CD4-positive, alpha-beta T cell (primary cell): ENCODE data around the gene ANO2. TPM values are rescaled to one million over a fixed set of nuclear protein-coding genes. Genes with fewer than 3 reads are reported as not detected.

ENCODE experiments used
- ATAC-seq: fragments of 200-7000 bp; cut with Tn5 transposase; one replicate; pipeline ENCODE4 v1.10.0; 2022; ENCODE audit warnings: mild to moderate bottlenecking; ENCODE audit not compliant: poor library complexity
- CTCF ChIA-PET: fragments of 350-600 bp; sonication (Branson Sonifier 250); formaldehyde crosslinking; loops from one replicate; lab custom pipeline; 2021; ENCODE audit warnings: antibody characterized with exemption, inconsistent platforms; lab: Charles Lee
- POLR2A ChIA-PET: fragments of 350-600 bp; sonication (Branson Sonifier 250); formaldehyde crosslinking; loops from one replicate; lab custom pipeline; 2021; ENCODE audit warnings: antibody characterized with exemption, inconsistent platforms; lab: Charles Lee
- DNase-seq, 14 experiments: peaks; one replicate each; pipeline ENCODE4 v3.0.0-alpha.2; 2013 to 2020; ENCODE audit warnings: mixed read lengths in 2 of 14
- H3K27ac ChIP-seq, 2 donors: one replicate each; pipeline versions ENCODE4 v1.5.1 to v1.7.0; 2013; ENCODE audit warnings: low read length in 2 of 2, low read depth in 1 of 2, mild to moderate bottlenecking in 1 of 2
- H3K27me3 ChIP-seq, 2 experiments: 1 replicate in 1 of 2; 2 replicates in 1 of 2; pipeline versions ENCODE4 v1.6.1 to v1.7.0; 2013; ENCODE audit warnings: low read length in 2 of 2, control low read depth in 1 of 2, mild to moderate bottlenecking in 1 of 2, moderate library complexity in 1 of 2; ENCODE audit not compliant: insufficient read depth in 2 of 2, control insufficient read depth in 1 of 2
- H3K36me3 ChIP-seq: one replicate; pipeline ENCODE4 v1.6.1; 2013; ENCODE audit warnings: low read length, control low read depth; ENCODE audit not compliant: insufficient read depth
- H3K4me1 ChIP-seq: one replicate; pipeline ENCODE4 v1.6.1; 2013; ENCODE audit warnings: low read length, control low read depth; ENCODE audit not compliant: insufficient read depth
- H3K4me3 ChIP-seq: one replicate; pipeline ENCODE4 v1.5.1; 2013; ENCODE audit warnings: mild to moderate bottlenecking, low read length, moderate library complexity
- H3K9me3 ChIP-seq, 2 experiments: 1 replicate in 1 of 2; 2 replicates in 1 of 2; pipeline versions ENCODE4 v1.6.1 to v1.7.0; 2013; ENCODE audit warnings: low read length in 2 of 2, mild to moderate bottlenecking in 2 of 2, control low read depth in 1 of 2, moderate library complexity in 1 of 2; ENCODE audit not compliant: control insufficient read depth in 1 of 2, insufficient read depth in 1 of 2
- H3K27ac Mint-ChIP-seq: one replicate; pipeline ENCODE4 v1.8.0; 2020; ENCODE audit warnings: mixed read lengths
- H3K27me3 Mint-ChIP-seq: one replicate; pipeline ENCODE4 v1.8.0; 2021; ENCODE audit warnings: mixed read lengths
- H3K36me3 Mint-ChIP-seq: one replicate; pipeline ENCODE4 v1.8.0; 2021; ENCODE audit warnings: low read depth, mixed read lengths
- H3K4me1 Mint-ChIP-seq: one replicate; pipeline ENCODE4 v1.8.0; 2021; ENCODE audit warnings: low read depth, mixed read lengths
- H3K4me3 Mint-ChIP-seq: one replicate; pipeline ENCODE4 v1.8.0; 2020; ENCODE audit warnings: mild to moderate bottlenecking, mixed read lengths
- H3K9me3 Mint-ChIP-seq: one replicate; pipeline ENCODE4 v1.8.0; 2020; ENCODE audit warnings: mixed read lengths
- intact Hi-C, 2 experiments: fragments of 100-400 bp; cut with DNase I in 1 of 2; cut with micrococcal nuclease in 1 of 2; formaldehyde crosslinking; loops; one replicate each; pipeline versions ENCODE4 v1.15.1 to v1.9.0; 2023 to 2025; cut with DNase I, micrococcal nuclease
- total RNA-seq, 174 experiments: library from RNA in 2 of 174; stranded (reverse) in 2 of 174; gene quantifications; one replicate each; pipeline ENCODE4 v1.2.3 and lab custom pipeline; 2021 to 2026
- TF ChIP-seq, protein P1 (sequence below): fragments of 200-600 bp; IDR thresholded peaks from one replicate; pipeline ENCODE4 v1.8.0; 2022; ENCODE audit warnings: antibody characterized with exemption, mild to moderate bottlenecking

Gene ANO2
- total RNA-seq, 2 experiments from 2014 or later = not detected

DNA sequence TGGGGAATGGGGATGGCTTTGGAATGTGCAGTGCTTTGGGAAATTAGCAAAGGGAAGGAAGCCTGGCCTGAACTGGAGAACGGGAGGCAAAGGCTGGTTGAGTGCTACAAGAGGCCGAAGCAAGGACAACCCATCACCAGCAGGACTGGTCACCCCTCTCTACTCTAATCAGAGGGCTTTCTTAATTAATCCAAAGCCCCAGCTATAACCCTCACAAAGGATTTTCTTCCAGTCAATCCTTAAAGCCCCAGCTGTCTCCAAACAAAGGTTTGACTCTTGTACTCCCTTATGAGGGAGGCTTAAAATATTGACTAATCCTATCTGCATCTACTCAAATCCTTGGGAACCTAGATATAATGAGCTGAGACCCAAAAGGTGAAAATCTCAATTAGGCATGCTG is 256.8 kb downstream of the ANO2 start:
- Mint-ChIP-seq H3K27me3 (no peaks in the 10 kb centered on the region), H3K4me3 (no peak overlapping the region), H3K4me1 (no peaks in the 10 kb centered on the region), H3K27ac (no peak overlapping the region), H3K9me3 (no peaks in the 10 kb centered on the region), H3K36me3 (no peaks in the 10 kb centered on the region)
- intact Hi-C loops = no loop called here
- ChIA-PET POLR2A (no interaction called here), CTCF (no interaction called here)
- Histone ChIP-seq H3K27me3 (no peaks in the 10 kb centered on the region), H3K27ac (no peak overlapping the region), H3K4me1 (no peaks in the 10 kb centered on the region), H3K4me3 (no peak overlapping the region), H3K36me3 (no peaks in the 10 kb centered on the region), H3K9me3 (peaks cover 0 to 7% of the 10 kb centered on the region in 2 experiments)
- ATAC-seq (no peak), DNase-seq (no peak)
- TF ChIP-seq, protein P1, sequence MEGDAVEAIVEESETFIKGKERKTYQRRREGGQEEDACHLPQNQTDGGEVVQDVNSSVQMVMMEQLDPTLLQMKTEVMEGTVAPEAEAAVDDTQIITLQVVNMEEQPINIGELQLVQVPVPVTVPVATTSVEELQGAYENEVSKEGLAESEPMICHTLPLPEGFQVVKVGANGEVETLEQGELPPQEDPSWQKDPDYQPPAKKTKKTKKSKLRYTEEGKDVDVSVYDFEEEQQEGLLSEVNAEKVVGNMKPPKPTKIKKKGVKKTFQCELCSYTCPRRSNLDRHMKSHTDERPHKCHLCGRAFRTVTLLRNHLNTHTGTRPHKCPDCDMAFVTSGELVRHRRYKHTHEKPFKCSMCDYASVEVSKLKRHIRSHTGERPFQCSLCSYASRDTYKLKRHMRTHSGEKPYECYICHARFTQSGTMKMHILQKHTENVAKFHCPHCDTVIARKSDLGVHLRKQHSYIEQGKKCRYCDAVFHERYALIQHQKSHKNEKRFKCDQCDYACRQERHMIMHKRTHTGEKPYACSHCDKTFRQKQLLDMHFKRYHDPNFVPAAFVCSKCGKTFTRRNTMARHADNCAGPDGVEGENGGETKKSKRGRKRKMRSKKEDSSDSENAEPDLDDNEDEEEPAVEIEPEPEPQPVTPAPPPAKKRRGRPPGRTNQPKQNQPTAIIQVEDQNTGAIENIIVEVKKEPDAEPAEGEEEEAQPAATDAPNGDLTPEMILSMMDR = no peak

DNA sequence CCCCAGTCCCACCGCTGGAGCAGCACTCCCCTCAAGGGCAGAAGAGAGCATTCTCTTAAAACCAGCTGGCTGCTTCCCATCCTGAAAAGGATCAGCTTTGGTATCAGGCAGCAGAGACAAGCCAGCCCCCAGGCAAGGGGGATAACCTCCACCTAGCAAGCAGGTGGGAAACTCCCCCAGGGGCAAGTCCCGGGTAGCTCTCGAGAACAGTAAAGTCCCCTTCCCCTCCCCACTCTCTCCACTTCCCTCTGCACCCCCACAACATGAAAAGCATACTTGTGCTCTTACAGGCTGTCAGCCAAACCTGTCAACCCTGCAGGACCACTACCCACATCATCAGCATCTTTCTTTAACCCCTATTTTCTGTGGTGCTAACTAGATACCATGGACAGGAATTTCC is 259.1 kb downstream of the ANO2 start:
- H3K27ac Mint-ChIP-seq = no peak overlapping the region
- H3K4me1 ChIP-seq = no peaks in the 10 kb centered on the region

DNA sequence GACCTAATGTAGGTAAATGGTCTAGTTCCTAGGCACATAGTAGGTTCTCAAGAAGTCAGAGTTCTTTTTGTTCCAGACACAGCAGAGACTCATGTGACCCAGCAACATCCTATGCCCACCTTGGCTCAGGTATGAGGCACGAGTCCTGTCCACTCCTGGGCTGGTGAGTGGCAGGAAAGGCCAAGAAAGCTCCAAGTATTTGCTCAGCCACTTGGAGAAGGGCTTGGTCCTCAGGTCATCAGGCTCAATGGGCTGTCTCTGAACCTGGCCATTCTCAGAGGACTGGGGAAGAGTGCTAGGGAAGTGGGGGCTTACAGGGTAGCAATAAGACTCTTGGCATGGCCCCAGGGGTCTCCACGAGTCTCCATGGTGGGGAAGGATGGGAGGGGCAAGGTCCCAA is 260.1 kb downstream of the ANO2 start:
- CTCF ChIA-PET = no interaction called here

More for the DNA sequence above, 259.1 kb downstream of the ANO2 start:
- TF ChIP-seq, protein P1 = no peak
- H3K36me3 ChIP-seq = no peaks in the 10 kb centered on the region
- Mint-ChIP-seq H3K4me3 (no peak overlapping the region), H3K9me3 (no peaks in the 10 kb centered on the region), H3K36me3 (no peaks in the 10 kb centered on the region), H3K4me1 (no peaks in the 10 kb centered on the region), H3K27me3 (peaks cover 3% of the 10 kb centered on the region)
- POLR2A ChIA-PET = no interaction called here
- DNase-seq (no peak), ATAC-seq (no peak)
- no peaks in the 10 kb centered on the region for H3K27me3 ChIP-seq
- H3K9me3 ChIP-seq = peaks cover 0 to 11% of the 10 kb centered on the region in 2 experiments
- CTCF ChIA-PET = no interaction called here
- no peak overlapping the region for H3K4me3 ChIP-seq
- H3K27ac ChIP-seq = no peak overlapping the region
- intact Hi-C loops = no loop called here

More for the DNA sequence above, 260.1 kb downstream of the ANO2 start:
- no peak overlapping the region for H3K4me3 ChIP-seq
- ATAC-seq = no peak
- no peaks in the 10 kb centered on the region for H3K27me3 ChIP-seq
- no peaks in the 10 kb centered on the region for H3K9me3 Mint-ChIP-seq
- no peak for DNase-seq
- H3K27ac ChIP-seq = no peak overlapping the region
- peaks cover 4% of the 10 kb centered on the region for H3K27me3 Mint-ChIP-seq
- no peak overlapping the region for H3K4me3 Mint-ChIP-seq
- no peaks in the 10 kb centered on the region for H3K4me1 ChIP-seq
- POLR2A ChIA-PET = no interaction called here
- no peak overlapping the region for H3K27ac Mint-ChIP-seq
- TF ChIP-seq, protein P1 = no peak
- peaks cover 0 to 11% of the 10 kb centered on the region in 2 experiments for H3K9me3 ChIP-seq
- no peaks in the 10 kb centered on the region for H3K36me3 ChIP-seq
- no peaks in the 10 kb centered on the region for H3K36me3 Mint-ChIP-seq
- intact Hi-C loops = no loop called here
- no peaks in the 10 kb centered on the region for H3K4me1 Mint-ChIP-seq
